ENCODE results near the gene EVC2. TPM values are rescaled to one million over a fixed set of nuclear protein-coding genes. Genes with fewer than 3 reads are reported as not detected.

The EVC2 gene
- total RNA-seq, 4 donors from 2014 or later, result 8.3 to 12.4 (median 9.9) TPM

DNA sequence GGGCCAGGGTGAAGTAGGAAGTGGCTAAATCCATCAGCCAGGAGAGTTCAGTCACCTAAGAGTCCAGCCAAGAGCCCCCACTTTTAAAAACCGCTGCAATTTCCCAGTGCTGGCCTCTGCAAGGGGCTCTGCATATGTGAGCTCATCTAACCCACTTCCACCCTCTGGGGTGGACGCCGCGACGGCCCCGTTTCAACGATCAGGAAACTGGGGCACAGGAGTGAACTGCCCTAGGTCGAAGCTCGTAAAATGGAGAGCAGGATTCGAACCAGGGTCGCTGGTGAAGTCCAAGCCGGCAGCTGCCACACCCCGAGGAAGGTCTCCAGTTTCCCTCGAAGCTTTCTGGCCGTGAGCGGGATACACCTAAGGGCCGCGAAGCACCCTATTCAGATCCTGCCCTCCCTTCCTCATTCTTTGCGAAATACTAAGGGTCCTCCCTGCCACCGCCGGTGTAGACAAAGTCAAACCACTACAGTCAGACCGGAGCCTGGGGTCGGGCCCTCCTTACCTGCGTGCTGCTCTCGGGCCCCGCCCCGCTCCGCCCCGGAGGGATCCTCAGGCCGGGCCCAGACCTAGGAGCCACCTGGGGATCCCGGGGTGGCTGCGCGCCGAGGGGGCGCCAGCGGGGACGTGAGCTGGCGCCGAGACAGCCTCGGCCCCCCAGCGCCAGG, 446 bp downstream of the EVC2 start:
- Histone ChIP-seq H3K4me3 (peak overlapping the region; percentile 76 to 93 (median 77)), H3K9me3 (no peaks in the 10 kb centered on the region), H3K36me3 (peaks cover 0 to 7% (median 1%) of the 10 kb centered on the region in 4 donors), H3K27me3 (no peaks in the 10 kb centered on the region), H3K27ac (replicated peaks in 1 of 4) (peak overlapping the region; percentile 87 to 91 (median 89)), H3K4me1 (peaks cover 27 to 57% (median 55%) of the 10 kb centered on the region in 4 donors)
- WGBS, result 0% methylated on average over 6 of the region's 41 CpGs
- TF ChIP-seq POLR2A (IDR thresholded peaks at IDR 0.05; ENCODE audit: low read depth) (no peak), CTCF (IDR thresholded peaks at IDR 0.05) (no peak)
- DNase-seq (ENCODE audit: extremely low spot score), result no peak
- intact Hi-C loops (cut with DNase I), result no loop called here

- peak overlapping the region; percentile 76 to 93 (median 77) for H3K4me3 ChIP-seq
- peaks cover 24 to 52% (median 50%) of the 10 kb centered on the region in 4 donors for H3K4me1 ChIP-seq
- peaks cover 0 to 7% (median 3%) of the 10 kb centered on the region in 4 donors for H3K36me3 ChIP-seq
- 65% methylated on average over 3 of the region's 5 CpGs for WGBS
- TF ChIP-seq CTCF (IDR thresholded peaks at IDR 0.05) (no peak), EP300 (IDR thresholded peaks at IDR 0.05) (no peak), POLR2AphosphoS5 (IDR thresholded peaks at IDR 0.05) (no peak), POLR2A (IDR thresholded peaks at IDR 0.05; ENCODE audit: low read depth) (no peak)
- H3K27ac ChIP-seq (replicated peaks in 1 of 4), result peak overlapping the region in 2 of 4 donors; percentile 89 to 91
- no peaks in the 10 kb centered on the region for H3K27me3 ChIP-seq
- intact Hi-C loops (cut with DNase I), result no loop called here
- DNase-seq (ENCODE audit: extremely low spot score), result no peak
- no peaks in the 10 kb centered on the region for H3K9me3 ChIP-seq
Measured at GRCh38 chr4:5707366-5707765, 993 bp downstream of the EVC2 start.

- H3K9me3 ChIP-seq, result no peaks in the 10 kb centered on the region
- H3K4me1 ChIP-seq, result peaks cover 20 to 45% (median 43%) of the 10 kb centered on the region in 4 donors
- no peaks in the 10 kb centered on the region for H3K27me3 ChIP-seq
- no peak overlapping the region for H3K27ac ChIP-seq (replicated peaks in 1 of 4)
- no peak for DNase-seq (ENCODE audit: extremely low spot score)
- H3K36me3 ChIP-seq, result peaks cover 0 to 12% (median 4%) of the 10 kb centered on the region in 4 donors
- no peak for TF ChIP-seq EP300 (IDR thresholded peaks at IDR 0.05)
- no peak for TF ChIP-seq CTCF (IDR thresholded peaks at IDR 0.05)
- no peak for TF ChIP-seq POLR2A (IDR thresholded peaks at IDR 0.05; ENCODE audit: low read depth)
- no peak for TF ChIP-seq POLR2AphosphoS5 (IDR thresholded peaks at IDR 0.05)
- H3K4me3 ChIP-seq, result peak overlapping the region in 1 of 4 donors; percentile 93
- intact Hi-C loops (cut with DNase I), result no loop called here
- WGBS, result 96% methylated on average over 7 of the region's 11 CpGs
Measured at GRCh38 chr4:5706486-5707290, 1.7 kb downstream of the EVC2 start.

GRCh38 chr4:5705647-5706320, 2.6 kb downstream of the EVC2 start:
- intact Hi-C loops (cut with DNase I), result no loop called here
- TF ChIP-seq EP300 (IDR thresholded peaks at IDR 0.05) (no peak), POLR2A (IDR thresholded peaks at IDR 0.05; ENCODE audit: low read depth) (no peak), POLR2AphosphoS5 (IDR thresholded peaks at IDR 0.05) (no peak), CTCF (IDR thresholded peaks at IDR 0.05) (no peak)
- H3K27me3 ChIP-seq, result no peaks in the 10 kb centered on the region
- H3K27ac ChIP-seq (replicated peaks in 1 of 4), result no peak overlapping the region
- H3K4me3 ChIP-seq, result no peak overlapping the region
- H3K36me3 ChIP-seq, result peaks cover 0 to 12% (median 4%) of the 10 kb centered on the region in 4 donors
- DNase-seq (ENCODE audit: extremely low spot score), result no peak
- peaks cover 20 to 41% (median 39%) of the 10 kb centered on the region in 4 donors for H3K4me1 ChIP-seq
- WGBS, result 67% methylated on average over 5 of the region's 5 CpGs
- H3K9me3 ChIP-seq, result no peaks in the 10 kb centered on the region

All from esophagus muscularis mucosa (tissue), 4 donors.